HCT116 (cell line): Measurements from ENCODE around the gene CETN2.

ENCODE experiments used
- CTCF ChIP-seq, 3 experiments: fragments of 200-600 bp in 1 of 3; sonication (generic) in 1 of 3; IDR thresholded peaks in 2 of 3; conservative IDR thresholded peaks in 1 of 3; 2 replicates each; pipeline ENCODE4 v1.5.1; 2012 to 2017; ENCODE audit warnings: low read depth in 2 of 3, low read length in 2 of 3, antibody characterized with exemption in 1 of 3, borderline replicate concordance in 1 of 3, control low read depth in 1 of 3, mild to moderate bottlenecking in 1 of 3, mixed read lengths in 1 of 3, mixed run types in 1 of 3, moderate library complexity in 1 of 3; ENCODE audit not compliant: insufficient read depth in 1 of 3
- EGR1 ChIP-seq: IDR thresholded peaks from 2 replicates; pipeline ENCODE4 v1.6.1; 2012; ENCODE audit warnings: low read depth
- EZH2 ChIP-seq: fragments of 200-600 bp; sonication (generic); IDR thresholded peaks from 2 replicates; pipeline ENCODE4 v1.6.1; 2017; ENCODE audit warnings: antibody characterized with exemption, mixed run types
- JUND ChIP-seq: IDR thresholded peaks from 2 replicates; pipeline ENCODE4 v1.6.1; 2012
- POLR2A ChIP-seq: IDR thresholded peaks from 2 replicates; pipeline ENCODE4 v1.7.0; 2011; ENCODE audit warnings: borderline replicate concordance; ENCODE audit not compliant: insufficient read depth, insufficient read length; ENCODE audit errors: extremely low read depth
- POLR2AphosphoS5 ChIP-seq: IDR thresholded peaks from 2 replicates; pipeline ENCODE4 v1.6.1; 2011; ENCODE audit warnings: mild to moderate bottlenecking, low read depth, low read length, moderate library complexity
- YY1 ChIP-seq: IDR thresholded peaks from 2 replicates; pipeline ENCODE4 v1.6.1; 2011; ENCODE audit warnings: low read length, low read depth, moderate library complexity, mild to moderate bottlenecking; ENCODE audit not compliant: insufficient replicate concordance; ENCODE audit errors: extremely low read depth
- ZNF274 ChIP-seq: fragments of 200-500 bp; sonication (Bioruptor generic); IDR thresholded peaks from 2 replicates; pipeline ENCODE4 v1.6.1; 2014; ENCODE audit warnings: mild to moderate bottlenecking, low read depth, low read length, inconsistent platforms

GRCh38 chrX:152818356-152818755 lies 12.2 kb downstream of the CETN2 start:
- TF ChIP-seq YY1 = no peak
- TF ChIP-seq POLR2AphosphoS5 = no peak
- TF ChIP-seq POLR2A = no peak
- TF ChIP-seq ZNF274 = no peak
- TF ChIP-seq CTCF (IDR thresholded peaks at IDR 0.05 in 2 of 3, conservative IDR thresholded peaks at IDR 0.05 in 1 of 3; ENCODE audit: borderline replicate concordance in 1 of 3, insufficient read depth in 1 of 3, low read depth in 2 of 3, low read length in 2 of 3) = no peak
- TF ChIP-seq JUND = no peak
- TF ChIP-seq EZH2 = no peak
- no peak for TF ChIP-seq EGR1
